Measurements from ENCODE around the gene ACTR1A.

GRCh38 chr10:102476466-102477141 is 25.9 kb downstream of the ACTR1A start:
- TF ChIP-seq CTCF (IDR thresholded peaks at IDR 0.05; ENCODE audit: low read length) (no peak), EZH2 (optimal IDR thresholded peaks at IDR 0.05; ENCODE audit: low read depth, low read length) (no peak)

Data from MM.1S (cell line).